Globus pallidus (tissue), 1 donor: Measurements from ENCODE around the gene HHAT.

Experiments used
- DNase-seq: peaks from one replicate; pipeline ENCODE4 v3.0.0-alpha.2; 2015; ENCODE audit warnings: low spot score

HHAT gene

DNA sequence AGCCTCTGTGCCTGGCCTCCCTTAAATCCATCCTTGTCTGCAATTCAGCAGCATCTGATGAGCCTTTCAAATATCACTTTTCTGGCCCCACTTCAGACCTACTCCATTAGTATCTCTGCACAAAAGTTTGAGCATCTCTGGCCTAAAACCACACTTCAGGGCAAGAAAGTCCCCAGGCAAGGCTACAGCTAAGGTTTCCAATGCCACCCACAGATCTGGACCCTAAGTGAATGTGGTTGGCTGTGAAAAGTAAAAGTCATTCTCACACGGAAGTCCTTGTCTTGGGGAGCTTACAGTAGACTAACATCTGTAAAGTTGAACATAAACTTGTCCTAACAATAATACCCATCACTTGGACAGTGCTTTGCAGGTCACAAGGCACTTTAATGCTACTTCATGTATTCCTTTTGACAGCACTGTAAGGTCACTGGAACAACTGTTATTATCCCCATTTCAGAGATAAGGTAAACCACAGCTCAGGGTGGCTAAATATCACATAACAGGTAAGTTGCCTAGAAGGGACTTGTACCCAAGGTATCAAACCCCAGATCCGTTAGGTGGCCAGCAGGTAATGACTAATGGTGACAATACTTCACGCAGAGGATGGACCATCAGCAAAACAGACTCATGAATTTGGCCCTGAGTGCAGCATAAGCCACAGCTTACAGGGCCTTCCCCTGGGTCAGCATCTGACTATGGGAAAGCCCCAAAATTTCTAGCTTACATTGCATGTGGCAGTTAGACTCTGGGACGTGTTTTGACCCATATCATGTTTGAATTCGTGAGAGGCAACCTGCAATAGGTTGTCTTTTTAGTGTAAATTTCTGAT, 356.0 kb downstream of the HHAT start:
- DNase-seq = no peak

DNA sequence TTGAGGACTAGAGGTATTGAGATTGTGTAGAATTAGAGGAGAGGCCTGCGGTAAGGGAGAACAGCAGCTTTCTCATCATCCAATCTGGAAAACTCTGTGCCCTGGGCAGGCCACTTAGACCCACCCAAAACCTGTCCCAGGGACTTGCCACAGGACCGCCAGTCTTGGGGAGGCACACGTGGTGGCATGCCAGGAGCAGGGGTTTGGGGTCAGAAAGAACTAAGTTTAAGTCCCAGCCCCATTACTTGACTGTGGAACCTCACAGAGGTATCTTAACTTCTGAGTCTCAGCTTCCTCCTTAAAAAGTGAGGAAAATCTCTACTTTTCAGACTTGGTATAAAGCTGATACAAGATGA, 356.6 kb downstream of the HHAT start:
- DNase-seq = no peak

DNA sequence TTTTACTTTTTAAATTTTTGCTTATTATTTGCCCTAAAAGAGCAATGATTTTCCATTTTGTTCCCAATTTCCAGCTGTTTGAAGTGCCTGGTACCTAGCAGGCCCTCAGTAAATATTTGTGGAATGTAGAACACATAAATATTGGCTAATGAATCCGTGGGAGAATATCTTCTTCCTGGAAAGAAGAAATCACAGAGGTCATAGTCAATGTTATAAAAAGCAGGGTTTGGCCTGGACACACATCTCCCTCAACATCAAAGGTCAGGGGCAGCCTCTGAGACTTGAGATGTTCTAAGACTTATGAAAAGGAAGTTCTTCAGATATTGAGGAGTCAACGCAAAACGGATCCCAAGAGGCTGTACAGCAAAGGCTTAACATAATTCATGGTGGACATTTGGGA, 358.1 kb downstream of the HHAT start:
- no peak for DNase-seq

DNA sequence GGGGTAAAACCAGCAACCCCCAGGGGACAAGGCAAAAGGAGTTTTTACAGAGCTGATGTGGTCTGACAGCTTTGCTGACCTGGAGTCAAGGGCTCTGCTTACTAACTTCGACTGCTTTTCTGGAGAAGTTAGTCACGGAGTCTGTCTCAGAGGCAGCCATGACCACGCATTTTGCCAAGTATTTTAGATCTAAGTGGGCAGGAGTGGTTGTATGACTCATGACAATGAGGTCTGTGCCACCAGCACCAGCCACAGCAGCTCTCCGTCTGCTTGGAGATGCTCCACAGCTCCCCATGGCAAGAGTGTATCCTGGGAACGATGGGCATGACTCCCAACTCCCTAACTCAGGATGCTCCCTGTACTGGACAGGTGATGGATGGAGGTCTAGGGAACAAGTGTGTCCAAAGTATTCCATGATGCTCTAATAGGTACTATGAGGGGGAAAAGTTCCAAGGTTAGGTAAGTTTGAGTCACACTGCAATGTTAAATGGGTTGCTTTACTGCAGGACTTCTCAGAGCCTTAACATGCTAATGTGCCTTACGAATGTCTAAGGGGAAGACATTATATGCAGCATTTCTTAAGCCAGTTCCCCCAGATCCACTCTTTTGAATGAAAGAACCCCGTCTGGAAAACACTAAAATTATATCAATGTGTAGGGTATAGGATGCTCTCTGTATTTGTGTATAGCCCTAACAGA, 359.0 kb downstream of the HHAT start:
- DNase-seq = no peak

DNA sequence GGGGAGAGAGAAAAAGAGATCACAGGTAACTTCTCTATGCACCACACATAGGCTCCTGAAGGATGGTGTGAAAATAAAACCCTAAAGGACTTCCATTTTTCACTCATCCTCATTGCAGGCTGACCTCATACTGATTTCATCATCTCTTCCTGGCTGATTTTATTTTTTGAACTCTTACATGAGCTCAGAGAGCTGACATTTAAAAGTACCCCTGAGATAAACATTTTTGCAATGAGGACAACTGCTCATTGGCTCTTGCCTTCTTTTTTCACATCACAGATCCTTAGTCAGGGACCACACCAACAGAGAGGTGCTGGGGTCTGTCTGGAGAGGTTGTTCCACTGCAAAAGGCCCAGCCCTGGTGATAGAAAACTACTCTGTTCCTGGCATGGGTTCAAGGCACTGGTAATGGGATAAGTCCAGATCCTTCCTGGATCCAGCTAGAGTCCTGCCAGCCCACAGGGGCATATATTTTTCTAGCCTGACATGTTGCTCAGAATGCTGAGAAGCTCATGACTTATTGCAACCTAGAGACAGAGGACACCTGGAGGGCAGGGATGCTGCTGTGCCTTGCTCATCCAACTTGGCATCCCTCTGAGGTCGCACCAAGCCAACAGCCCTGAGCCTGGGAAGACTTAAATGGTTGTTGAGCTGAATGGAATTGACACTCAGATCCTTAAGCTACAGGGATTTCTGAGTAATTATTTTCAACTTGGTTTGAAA, 360.0 kb downstream of the HHAT start:
- DNase-seq = no peak

DNA sequence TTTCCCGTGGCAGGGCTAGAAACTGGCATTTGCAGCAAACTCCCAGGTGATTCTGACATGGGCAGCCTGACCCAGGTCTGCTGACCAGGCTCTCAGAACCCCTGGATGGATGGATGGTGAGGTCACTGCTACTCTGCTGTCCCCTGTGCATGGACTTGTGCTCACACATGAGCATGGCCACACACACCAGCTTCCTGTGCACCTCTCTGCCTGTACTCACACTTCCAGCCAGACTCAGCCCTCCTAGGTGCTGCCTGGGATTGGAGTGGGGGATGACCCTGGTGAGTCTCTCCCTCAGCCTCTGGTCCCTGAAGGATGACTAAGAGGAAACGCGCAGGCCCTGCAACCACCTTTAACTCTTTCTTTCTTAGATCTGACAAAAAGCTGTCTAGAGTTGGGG, 361.1 kb downstream of the HHAT start:
- no peak for DNase-seq

DNA sequence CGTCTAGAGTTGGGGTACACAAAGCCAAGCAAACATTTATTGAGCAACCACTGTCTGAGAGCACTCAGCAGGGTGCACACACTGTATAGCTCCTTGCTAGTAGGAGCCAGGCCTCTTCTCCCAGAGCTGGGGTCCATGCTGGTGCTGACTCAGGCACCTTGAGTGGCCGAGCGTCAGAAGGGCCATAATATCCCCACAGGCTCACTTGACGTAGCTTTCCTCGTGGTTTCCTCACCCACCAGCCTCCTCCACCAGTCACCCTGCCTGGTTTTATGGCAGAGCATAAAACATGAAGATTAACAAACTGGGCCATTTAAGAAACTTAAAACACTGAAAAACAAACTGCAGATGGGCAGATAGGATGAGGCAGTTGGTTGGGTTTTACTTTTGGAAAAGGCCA, 361.5 kb downstream of the HHAT start:
- no peak for DNase-seq

DNA sequence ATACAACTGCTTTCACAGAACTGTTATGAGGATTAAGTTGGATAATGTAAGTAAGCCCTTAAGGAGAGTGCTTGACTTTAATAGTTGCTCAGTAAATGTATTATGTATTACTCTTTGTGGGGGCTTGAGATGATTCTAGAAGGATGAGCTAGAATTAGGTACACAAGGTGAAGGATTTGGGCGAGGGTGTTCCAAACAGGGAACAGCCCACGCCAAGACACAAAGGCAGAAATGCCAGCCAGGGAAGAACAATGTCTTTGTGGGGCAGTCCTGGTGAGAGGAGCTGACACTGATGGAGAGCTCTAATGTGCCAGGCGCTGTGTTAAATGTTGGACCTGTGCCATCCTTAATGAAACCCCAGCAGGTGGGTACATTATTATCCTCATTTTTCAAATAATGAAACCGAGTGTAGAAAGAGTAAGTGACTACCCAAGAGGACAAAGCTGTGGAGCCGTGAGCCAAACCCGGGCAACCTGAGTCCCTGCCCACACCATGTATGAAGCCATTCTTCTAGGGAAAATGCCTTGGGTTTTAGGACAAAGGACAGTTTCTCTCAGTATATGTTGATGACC, 362.4 kb downstream of the HHAT start:
- DNase-seq = no peak

DNA sequence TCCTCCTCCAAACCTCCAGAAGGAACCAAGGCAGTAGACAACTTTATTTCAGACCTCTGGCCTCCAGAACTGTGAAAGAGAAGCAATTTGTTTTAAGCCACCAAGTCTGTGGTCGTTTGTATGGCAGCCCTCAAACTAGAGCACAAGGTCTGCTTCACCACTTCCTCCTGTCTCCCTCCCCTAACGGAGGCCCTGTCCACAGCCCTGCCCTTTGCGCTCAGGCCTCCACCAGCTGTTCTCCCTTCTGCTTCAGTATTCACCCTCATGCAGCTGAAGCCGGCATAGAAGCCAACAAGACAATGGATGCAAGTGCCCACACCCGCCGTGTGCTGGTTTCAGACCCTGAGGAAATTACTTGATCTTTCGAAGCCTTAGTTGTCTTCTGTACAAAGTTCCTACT, 364.1 kb downstream of the HHAT start:
- peak; percentile 21 for DNase-seq

DNA sequence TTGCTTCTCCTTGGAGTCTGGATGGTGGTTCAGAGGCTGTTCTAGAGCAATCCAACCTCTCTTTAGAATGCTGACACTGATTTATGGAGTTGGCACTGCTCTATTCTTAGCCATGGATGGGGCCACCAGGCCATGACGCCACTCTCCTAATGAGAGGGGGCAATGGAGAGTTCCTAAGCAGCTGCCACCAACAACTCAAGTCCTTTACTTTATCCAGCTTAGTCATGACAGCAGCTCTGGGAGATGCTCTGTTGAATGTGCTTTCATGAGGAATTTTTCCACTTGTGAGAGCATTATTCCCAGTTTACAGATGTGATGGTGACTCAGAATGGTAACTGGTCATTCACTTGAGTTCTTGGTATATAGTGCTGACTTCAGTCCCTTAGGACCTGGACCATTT, 366.3 kb downstream of the HHAT start:
- no peak for DNase-seq

DNA sequence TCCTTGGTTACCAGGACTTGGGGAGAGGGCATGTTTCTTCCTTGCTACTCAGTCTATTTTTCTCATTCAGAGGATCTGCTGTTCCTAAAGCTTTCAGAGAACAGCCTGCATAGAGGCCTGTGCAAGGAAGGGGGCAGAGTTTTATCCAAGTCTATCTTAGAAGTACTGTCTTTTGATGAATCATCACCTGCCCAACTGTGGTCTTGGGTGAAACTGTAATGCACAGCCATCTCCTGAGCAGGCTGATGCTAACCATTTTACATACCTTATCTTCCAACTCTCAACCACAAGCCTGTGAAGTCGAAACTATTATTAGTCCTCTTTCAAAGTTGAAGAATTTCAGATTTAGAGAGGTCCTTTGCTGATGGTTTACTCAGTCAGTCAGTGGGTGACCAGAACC, 368.0 kb downstream of the HHAT start:
- no peak for DNase-seq

DNA sequence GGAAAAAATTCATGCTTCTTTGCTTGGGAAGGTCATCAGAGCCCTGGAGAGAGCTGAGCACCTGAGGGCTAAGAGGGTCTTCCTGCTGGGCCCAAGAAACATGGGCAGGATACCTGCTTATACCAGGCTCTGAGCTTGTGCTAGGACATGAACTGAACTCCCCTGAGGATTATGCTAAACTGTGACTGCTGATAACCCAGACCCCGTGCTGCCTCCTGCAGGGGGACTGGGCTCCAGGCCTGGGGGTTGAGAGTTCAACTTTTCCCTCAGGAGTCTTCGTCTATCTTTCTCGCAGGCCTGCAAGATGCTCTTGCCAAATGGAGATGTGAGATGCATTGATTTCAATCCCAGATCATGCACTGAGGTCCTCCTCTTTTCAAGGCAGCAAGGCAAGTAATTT, 368.5 kb downstream of the HHAT start:
- DNase-seq = no peak

DNA sequence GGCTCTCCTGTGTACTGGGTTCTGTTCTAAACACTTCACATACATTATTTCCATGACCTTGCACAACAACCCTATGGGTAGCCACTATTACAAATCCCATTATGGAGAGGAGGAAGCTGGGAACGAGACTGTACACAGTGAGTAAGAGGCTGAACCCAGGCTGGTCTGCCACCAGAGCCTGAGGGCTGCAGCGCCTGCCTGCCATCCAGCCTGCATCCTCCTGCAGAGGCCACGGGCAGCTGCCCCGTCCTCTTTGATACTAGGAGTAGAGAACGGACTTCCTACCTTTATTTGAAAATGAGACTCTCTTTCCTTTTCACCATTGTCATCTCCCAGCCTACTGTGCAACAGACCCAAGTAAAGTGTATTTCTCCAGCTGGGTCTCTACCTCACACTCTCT, 370.0 kb downstream of the HHAT start:
- no peak for DNase-seq

DNA sequence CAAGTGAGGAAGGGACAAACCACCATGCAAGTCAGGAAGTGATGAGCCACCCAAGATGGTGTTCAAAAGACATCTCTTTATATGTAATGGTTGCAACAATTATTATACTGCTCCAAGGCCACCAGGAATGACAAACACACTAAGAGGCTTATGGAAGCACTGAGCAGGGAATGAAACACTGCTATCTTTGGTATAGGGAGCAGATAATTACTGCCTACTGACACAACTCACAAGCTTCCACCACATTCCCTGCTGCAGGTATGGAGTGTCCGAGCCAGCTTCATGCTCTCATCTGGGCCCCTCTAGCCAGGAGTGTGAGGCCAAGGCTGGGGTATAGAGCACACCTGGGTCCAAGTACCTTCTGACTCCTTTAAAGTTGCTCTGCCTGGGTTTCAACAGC, 371.4 kb downstream of the HHAT start:
- no peak for DNase-seq

DNA sequence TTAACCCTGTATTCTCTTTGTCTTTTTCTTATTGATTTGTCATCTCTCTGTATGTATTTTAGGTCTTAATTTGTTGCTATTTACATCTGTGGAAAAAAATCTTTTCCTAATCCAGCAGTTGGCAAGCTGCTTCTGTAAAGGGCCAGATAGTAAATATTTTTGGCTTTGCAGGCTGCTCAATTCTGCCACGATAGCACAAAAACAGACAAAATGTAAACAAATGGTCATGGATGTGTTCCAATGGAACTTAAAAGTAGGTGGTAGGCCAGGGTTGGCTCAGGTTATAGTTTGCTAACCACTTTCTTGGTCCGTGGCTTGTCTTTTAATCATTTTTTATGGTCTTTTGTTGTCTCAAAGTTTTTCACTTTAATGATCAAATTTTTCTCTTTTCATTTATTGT, 371.8 kb downstream of the HHAT start:
- DNase-seq = no peak

DNA sequence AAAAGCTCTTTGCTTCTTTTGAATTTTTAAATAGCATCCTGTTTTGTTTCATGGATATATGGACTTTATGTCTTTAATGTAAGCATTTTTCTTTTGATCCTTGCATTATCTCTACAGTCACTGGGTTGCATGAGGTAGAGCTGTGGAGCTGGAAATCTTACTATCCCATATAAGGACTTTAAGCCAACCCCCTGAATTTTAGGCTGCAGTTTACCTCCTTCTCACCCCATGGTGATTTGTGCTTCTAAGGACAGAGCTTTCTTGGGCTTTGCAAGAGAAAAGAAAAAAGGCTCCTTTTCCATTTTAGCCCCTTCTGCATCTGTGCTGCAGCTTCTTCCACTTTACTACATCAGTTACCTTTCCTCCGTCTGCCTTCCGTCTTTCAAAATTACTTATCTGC, 373.8 kb downstream of the HHAT start:
- no peak for DNase-seq

DNA sequence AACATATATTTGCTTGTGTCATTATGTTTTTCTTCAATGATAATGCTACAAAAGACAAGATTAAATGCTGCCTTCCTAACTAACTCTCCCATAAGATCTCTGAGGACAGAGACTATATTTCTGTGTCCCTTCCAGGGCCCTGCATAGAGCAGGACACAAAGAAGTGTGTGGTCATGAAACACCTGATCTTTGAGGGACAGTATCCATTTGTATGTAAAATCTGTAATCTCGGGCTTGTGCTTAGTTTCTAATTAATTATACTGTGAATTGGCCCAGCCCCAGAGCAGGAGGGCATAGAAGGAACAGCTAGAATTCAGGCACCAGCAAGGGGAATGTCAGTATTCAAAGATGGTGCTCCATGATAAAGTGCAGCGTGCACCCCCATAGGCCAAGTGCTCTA, 374.9 kb downstream of the HHAT start:
- DNase-seq = no peak

DNA sequence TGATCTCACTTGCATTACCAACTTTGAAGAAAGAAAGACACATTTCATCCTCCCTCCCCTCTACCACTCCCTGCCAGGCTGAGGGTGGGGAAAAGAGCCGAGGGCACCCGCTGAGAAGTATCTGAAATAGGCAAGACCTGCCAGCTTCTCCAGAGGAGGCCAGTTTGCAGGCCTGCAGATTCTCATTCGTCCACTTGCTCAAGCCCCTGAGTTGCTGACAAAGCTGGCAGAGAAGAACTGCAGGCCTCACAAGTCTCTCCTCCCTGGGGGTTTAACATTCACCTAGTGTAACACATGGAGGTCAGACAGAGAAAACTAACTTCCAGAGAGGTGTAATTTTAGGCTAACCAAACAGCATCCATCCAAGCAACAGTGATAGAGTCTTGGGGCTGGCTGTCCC, 376.4 kb downstream of the HHAT start:
- no peak for DNase-seq

DNA sequence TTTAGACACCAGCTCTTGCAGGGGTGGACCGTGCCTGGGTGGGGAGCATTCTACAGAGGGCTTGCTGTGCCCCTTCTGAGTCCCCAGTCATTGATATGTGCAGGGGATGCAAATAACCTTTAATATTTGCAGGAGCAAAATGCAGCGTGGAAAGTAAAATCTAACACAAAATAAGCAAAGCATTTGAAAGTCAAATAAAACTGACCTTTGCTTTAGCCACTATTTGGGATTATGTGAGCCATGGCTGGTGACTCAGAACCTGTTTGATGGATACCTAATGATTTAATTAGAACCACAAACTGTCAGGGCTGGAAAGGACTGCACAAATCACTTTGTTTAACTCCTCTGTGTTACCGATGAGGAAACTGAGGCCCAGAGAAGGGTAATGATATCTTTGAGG, 377.5 kb downstream of the HHAT start:
- DNase-seq = no peak

DNA sequence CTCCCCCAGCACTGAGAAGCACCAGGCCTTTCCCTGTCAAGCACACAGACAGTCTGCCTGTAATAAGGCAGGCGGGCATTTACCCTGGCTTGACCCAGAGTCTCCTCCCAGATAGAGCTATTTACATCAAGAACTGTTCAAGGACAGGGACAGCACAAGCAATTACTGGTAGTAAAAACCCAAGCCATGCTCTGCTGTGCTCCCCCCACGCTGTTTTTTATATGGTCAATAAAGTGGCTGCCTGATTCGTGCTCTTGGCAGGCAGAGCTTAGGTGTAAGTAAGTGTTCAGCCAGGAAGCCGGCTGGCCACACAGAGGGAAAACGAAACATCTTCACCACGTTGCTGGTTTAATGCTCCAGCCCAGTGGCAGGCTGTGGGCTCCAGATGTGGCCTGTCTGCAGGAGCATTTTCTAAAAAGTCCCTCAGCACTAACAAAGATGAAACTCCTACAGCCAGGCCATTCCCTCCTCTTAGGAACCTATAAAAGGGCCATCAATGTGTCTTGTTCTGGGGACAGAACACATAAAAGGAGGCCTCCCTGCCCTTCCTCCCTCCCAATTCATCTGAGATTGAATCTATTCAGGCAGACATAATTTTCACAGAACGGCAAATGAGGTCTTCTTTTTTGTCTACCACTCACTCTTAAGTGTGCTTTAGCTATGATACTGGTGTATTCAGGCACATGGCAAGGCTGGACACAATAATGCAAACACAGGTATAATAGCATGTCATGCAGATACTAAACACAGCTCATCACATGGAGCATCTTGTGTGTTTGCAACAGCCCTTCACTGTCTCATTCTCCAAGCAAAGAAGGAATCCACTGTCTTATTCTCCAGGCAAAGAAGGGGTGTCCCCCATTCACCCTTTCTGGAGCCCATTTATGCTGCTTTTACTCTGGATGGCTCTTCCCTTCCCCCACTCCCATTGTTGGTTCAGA, 378.9 kb downstream of the HHAT start:
- DNase-seq = no peak

DNA sequence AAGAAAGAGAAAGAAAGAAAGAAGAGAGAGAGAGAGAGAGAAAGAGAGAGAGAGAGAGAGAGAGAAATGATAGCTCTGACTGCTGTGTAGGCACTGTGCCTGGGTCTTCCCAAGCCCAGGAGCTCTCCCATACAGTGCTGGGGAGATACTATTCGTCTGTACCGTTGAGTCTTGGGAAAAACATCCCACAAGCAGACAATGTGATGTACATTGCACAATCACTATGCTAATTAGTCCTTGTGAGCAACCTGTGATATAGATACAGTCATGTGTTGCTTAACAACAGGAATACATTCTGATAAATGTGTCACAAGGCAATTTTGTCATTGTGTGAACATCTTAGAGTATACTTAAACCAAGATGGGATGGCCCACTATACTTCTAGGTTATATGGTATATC, 381.0 kb downstream of the HHAT start:
- no peak for DNase-seq
